HepG2 (cell line): Measurements from ENCODE around the gene PCBD1. TPM values are rescaled to one million over a fixed set of nuclear protein-coding genes. Genes with fewer than 3 reads are reported as not detected.
A peak's percentile ranks its signal among the peaks of the same experiment; 100 is the strongest.

Experiments used
- ATAC-seq: fragments of 200-7000 bp; cut with Tn5 transposase; 3 replicates; pipeline ENCODE4 v1.9.1; 2020; ENCODE audit warnings: mild to moderate bottlenecking, moderate library complexity
- BruUV-seq: library from RNA; stranded (reverse); fragments of 400-500 nt; replicated peaks from 2 replicates; lab custom pipeline; 2021; lab: Mats Ljungman, UMichigan
- CTCF ChIA-PET: fragments of 300-600 bp; formaldehyde crosslinking; extraction: SDS; loops from one replicate; lab custom pipeline; 2021; ENCODE audit warnings: low total read pairs, inconsistent platforms, low intra/inter-chr PET ratio; lab: Yijun Ruan, JAX
- POLR2A ChIA-PET: fragments of 350-600 bp; sonication (Branson Sonifier 250); formaldehyde crosslinking; loops from one replicate; lab custom pipeline; 2020; ENCODE audit warnings: antibody characterized with exemption, inconsistent platforms; lab: Yijun Ruan, JAX
- DNase-seq: peaks from one replicate; pipeline ENCODE4 v3.0.0-alpha.2; 2015; ENCODE audit warnings: low spot score
- FAIRE-seq: peaks from 3 replicates; lab custom pipeline; 2011; peaks lifted over from hg19 to GRCh38; lab: Jason Lieb, UNC
- H2AFZ ChIP-seq: one replicate; pipeline ENCODE4 v1.6.1; 2011; ENCODE audit warnings: low read length, inconsistent platforms
- H3K27ac ChIP-seq: fragments of 300-600 bp; 3 replicates; pipeline ENCODE4 v1.8.0; 2011; ENCODE audit warnings: mixed run types, mild to moderate bottlenecking, mixed read lengths, low read length, inconsistent platforms; ENCODE audit not compliant: insufficient read depth; ENCODE audit errors: extremely low read length
- H3K27me3 ChIP-seq, 2 experiments: fragments of 200-600 bp in 1 of 2; 2 replicates in 1 of 2; 3 replicates in 1 of 2; pipeline versions ENCODE4 v1.6.0 to v1.8.0; 2011; ENCODE audit warnings: low read length in 2 of 2, mild to moderate bottlenecking in 2 of 2, moderate library complexity in 2 of 2, inconsistent platforms in 1 of 2; ENCODE audit not compliant: insufficient read depth in 2 of 2, control insufficient read depth in 1 of 2
- H3K36me3 ChIP-seq, 2 experiments: fragments of 200-600 bp in 1 of 2; replicated peaks in 1 of 2; 2 replicates in 1 of 2; 3 replicates in 1 of 2; pipeline versions ENCODE4 v1.5.1 to v1.8.0; 2011; ENCODE audit warnings: low read length in 2 of 2, inconsistent platforms in 1 of 2; ENCODE audit not compliant: insufficient read depth in 2 of 2, control insufficient read depth in 1 of 2
- H3K4me1 ChIP-seq: 2 replicates; pipeline ENCODE4 v1.5.1; 2012; ENCODE audit warnings: low read length, inconsistent platforms; ENCODE audit not compliant: insufficient read depth
- H3K4me2 ChIP-seq: 2 replicates; pipeline ENCODE4 v1.6.0; 2011; ENCODE audit warnings: low read depth, low read length, inconsistent platforms
- H3K4me3 ChIP-seq, 3 experiments: fragments of 200-600 bp in 1 of 3; sonication (generic), shearing (Covaris generic) in 1 of 3; replicated peaks in 1 of 3; 2 replicates each; pipeline ENCODE4 v1.5.1; 2011 to 2016; ENCODE audit warnings: low read length in 3 of 3, inconsistent platforms in 2 of 3, low read depth in 2 of 3, mild to moderate bottlenecking in 2 of 3, control low read depth in 1 of 3, mixed read lengths in 1 of 3; ENCODE audit not compliant: insufficient read depth in 1 of 3
- H3K79me2 ChIP-seq: one replicate; pipeline ENCODE4 v1.6.1; 2011; ENCODE audit warnings: low read length, inconsistent platforms; ENCODE audit not compliant: insufficient read depth
- H3K9ac ChIP-seq: 2 replicates; pipeline ENCODE4 v1.6.0; 2011; ENCODE audit warnings: mild to moderate bottlenecking, low read depth, low read length, inconsistent platforms; ENCODE audit not compliant: insufficient read depth
- H3K9me3 ChIP-seq: 2 replicates; pipeline ENCODE4 v1.5.1; 2012; ENCODE audit warnings: mild to moderate bottlenecking, low read length
- H4K20me1 ChIP-seq: 2 replicates; pipeline ENCODE4 v1.6.0; 2011; ENCODE audit warnings: inconsistent platforms, mild to moderate bottlenecking, low read length, moderate library complexity; ENCODE audit not compliant: insufficient read depth
- ARNTL ChIP-seq: sonication (generic); formaldehyde crosslinking; IDR thresholded peaks from 2 replicates; pipeline ENCODE4 v1.4.0; 2020; ENCODE audit warnings: mild to moderate bottlenecking, missing genetic modification reagents
- CEBPB ChIP-seq: IDR thresholded peaks from 2 replicates; pipeline ENCODE4 v1.6.1; 2011; ENCODE audit warnings: low read depth, low read length, improper control_type of control experiment, borderline replicate concordance
- DPF2 ChIP-seq: sonication (generic); formaldehyde crosslinking; IDR thresholded peaks from 2 replicates; pipeline ENCODE4 v1.4.0; 2020; ENCODE audit warnings: mild to moderate bottlenecking, low read depth, missing genetic modification reagents, borderline replicate concordance
- MLX ChIP-seq: IDR thresholded peaks from 2 replicates; pipeline ENCODE4 v1.6.1; 2016
- NCOA2 ChIP-seq: sonication (generic); formaldehyde crosslinking; IDR thresholded peaks from 2 replicates; pipeline ENCODE4 v1.8.0; 2022; ENCODE audit warnings: inconsistent platforms
- NR2F6 ChIP-seq, 2 experiments: IDR thresholded peaks; 2 replicates each; pipeline ENCODE4 v1.6.1; 2016; ENCODE audit warnings: antibody characterized with exemption in 1 of 2, mild to moderate bottlenecking in 1 of 2
- SKIL ChIP-seq: sonication (generic); formaldehyde crosslinking; IDR thresholded peaks from 2 replicates; pipeline ENCODE4 v1.8.0; 2022; ENCODE audit warnings: missing genetic modification reagents, mild to moderate bottlenecking, moderate library complexity, borderline replicate concordance
- SNAPC4 ChIP-seq: sonication (generic); formaldehyde crosslinking; IDR thresholded peaks from 2 replicates; pipeline ENCODE4 v1.4.0; 2020; ENCODE audit warnings: mild to moderate bottlenecking, missing genetic modification reagents
- TGIF2 ChIP-seq: IDR thresholded peaks from 2 replicates; pipeline ENCODE4 v1.6.1; 2016; ENCODE audit warnings: control low read depth, missing compliant biosample characterization
- ZBTB38 ChIP-seq: sonication (generic); formaldehyde crosslinking; IDR thresholded peaks from 2 replicates; pipeline ENCODE4 v1.5.1; 2020; ENCODE audit warnings: mild to moderate bottlenecking, missing genetic modification reagents
- ZNF329 ChIP-seq: sonication (generic); formaldehyde crosslinking; IDR thresholded peaks from 2 replicates; pipeline ENCODE4 v1.9.0; 2021; ENCODE audit warnings: low read depth, mild to moderate bottlenecking, missing genetic modification reagents
- ZNF850 ChIP-seq: sonication (generic); formaldehyde crosslinking; conservative IDR thresholded peaks from 2 replicates; pipeline ENCODE4 v1.9.0; 2021; ENCODE audit warnings: mild to moderate bottlenecking, missing genetic modification reagents
- WGBS: methylation state at CpG from one replicate; pipeline ENCODE4 v1.1.6; 2017; ENCODE audit warnings: low lambda C conversion rate; 5-methylcytosine and 5-hydroxymethylcytosine counted together
- in situ Hi-C: cut with HindIII; loops from 2 replicates; pipeline ENCODE4 v1.10.0; 2017; ENCODE audit warnings: low pct_unique_long_range_greater_than_20kb; ENCODE audit not compliant: extremely low pct_ligation_motif_present
- intact Hi-C: fragments of 100-400 bp; cut with micrococcal nuclease; formaldehyde crosslinking; loops from one replicate; pipeline ENCODE4 v1.10.0; 2022; ENCODE audit not compliant: unreplicated experiment
- polyA plus RNA-seq, 8 experiments: library from polyadenylated mRNA; depleted of rRNA in 3 of 8; stranded (reverse) in 7 of 8; unstranded in 1 of 8; fragments of >200 nt; fragmentation: Illumina TruSeq in 4 of 8; extraction: Trizol in 4 of 8; gene quantifications; 2 replicates each; pipeline versions ENCODE4 v1.2.1 to v1.2.3, GENCODE V29; 2011 to 2016; ENCODE audit warnings: low read depth in 4 of 8, missing spikeins in 1 of 8, mixed read lengths in 1 of 8; ENCODE audit not compliant: insufficient read depth in 1 of 8
- total RNA-seq, 5 experiments: library from RNA; depleted of rRNA; stranded (reverse); fragments of >200 nt; fragmentation: Illumina TruSeq; extraction: Trizol; gene quantifications; 2 replicates each; pipeline ENCODE4 v1.2.3, GENCODE V29; 2016; ENCODE audit warnings: low read depth in 1 of 5

Gene PCBD1
- total and polyA plus RNA-seq, 2 of the 13 experiments (the other 11 are each of a cell fraction or from before 2014, with no cell fraction given): 95.3 to 168 TPM

GRCh38 chr10:70853457-70853856 is 34.9 kb downstream of the PCBD1 start:
- peaks cover 58% of the 10 kb centered on the region for H3K4me1 ChIP-seq
- no peak overlapping the region for H3K4me3 ChIP-seq
- TF ChIP-seq ZNF850 (CRISPR knock-in tag) (no peak), TGIF2 (CRISPR knock-in tag) (no peak), SKIL (CRISPR knock-in tag) (no peak), CEBPB (no peak), ZNF329 (CRISPR knock-in tag) (no peak), ZBTB38 (CRISPR knock-in tag) (no peak)
- ATAC-seq: no peak
- no peak overlapping the region for H2AFZ ChIP-seq
- POLR2A ChIA-PET: no interaction called here
- H3K9ac ChIP-seq: no peak overlapping the region
- DNase-seq: no peak
- H3K4me2 ChIP-seq: no peak overlapping the region
- no peak for FAIRE-seq
- no peaks in the 10 kb centered on the region for H3K79me2 ChIP-seq
- H3K27me3 ChIP-seq: no peaks in the 10 kb centered on the region
- peaks cover 5 to 33% of the 10 kb centered on the region in 2 experiments; a peak in 4 of 5 replicates for H3K36me3 ChIP-seq
- no peaks in the 10 kb centered on the region for H3K9me3 ChIP-seq
- intact Hi-C loops (loop anchor here (2.0 kb wide), 2 partner anchors 19 to 37 kb away; no protein-coding TSS in a partner anchor), in situ Hi-C loops (no loop called here)
- H4K20me1 ChIP-seq: no peaks in the 10 kb centered on the region
- 100% methylated on average over 1 of the region's 1 CpG for WGBS
- no peak overlapping the region for H3K27ac ChIP-seq
- CTCF ChIA-PET: no interaction called here
- no TSS peak for BruUV-seq

- Histone ChIP-seq H2AFZ (no peak overlapping the region), H3K27ac (peak overlapping the region; percentile 61), H3K4me2 (no peak overlapping the region), H3K9me3 (no peaks in the 10 kb centered on the region), H4K20me1 (no peaks in the 10 kb centered on the region), H3K27me3 (no peaks in the 10 kb centered on the region), H3K36me3 (peaks cover 3 to 29% of the 10 kb centered on the region in 2 experiments; a peak in 4 of 5 replicates), H3K4me1 (peaks cover 61% of the 10 kb centered on the region), H3K9ac (no peak overlapping the region), H3K4me3 (no peak overlapping the region), H3K79me2 (no peaks in the 10 kb centered on the region)
- ATAC-seq (no peak), DNase-seq (no peak), FAIRE-seq (no peak)
- ChIA-PET POLR2A (no interaction called here), CTCF (no interaction called here)
- BruUV-seq: no TSS peak
- in situ Hi-C loops: no loop called here
- intact Hi-C loops: loop anchor here (2.0 kb wide), 2 partner anchors 18 to 36 kb away; no protein-coding TSS in a partner anchor
- 95% methylated on average over 4 of the region's 4 CpGs for WGBS
- TF ChIP-seq SNAPC4 (CRISPR knock-in tag) (no peak), MLX (CRISPR knock-in tag) (no peak), NR2F6 (IDR thresholded peaks at IDR 0.05) (no peak), NR2F6 (CRISPR knock-in tag; IDR thresholded peaks at IDR 0.05) (no peak), ARNTL (CRISPR knock-in tag) (no peak), DPF2 (CRISPR knock-in tag) (no peak), NCOA2 (CRISPR knock-in tag) (no peak)
These were observed 35.3 kb downstream of the PCBD1 start for GRCh38 chr10:70853038-70853437.
